HFF-Myc (cell line): ENCODE measurements around the gene LMX1B.
A peak's percentile ranks its signal among the peaks of the same experiment; 100 is the strongest.

Source experiments
- DNase-seq: peaks from one replicate; pipeline ENCODE4 v3.0.0-alpha.2; 2011; ENCODE audit warnings: low read depth; ENCODE audit errors: extremely low read depth
- H3K4me3 ChIP-seq: replicated peaks from 2 replicates; pipeline ENCODE4 v1.5.1; 2011; ENCODE audit warnings: low read depth, mild to moderate bottlenecking, control low read depth, low read length
- TF ChIP-seq, protein P1 (sequence below): IDR thresholded peaks from 2 replicates; pipeline ENCODE4 v1.5.1; 2012; ENCODE audit warnings: mild to moderate bottlenecking, low read depth, low read length, control low read depth; ENCODE audit errors: missing control alignments

Gene LMX1B

DNA sequence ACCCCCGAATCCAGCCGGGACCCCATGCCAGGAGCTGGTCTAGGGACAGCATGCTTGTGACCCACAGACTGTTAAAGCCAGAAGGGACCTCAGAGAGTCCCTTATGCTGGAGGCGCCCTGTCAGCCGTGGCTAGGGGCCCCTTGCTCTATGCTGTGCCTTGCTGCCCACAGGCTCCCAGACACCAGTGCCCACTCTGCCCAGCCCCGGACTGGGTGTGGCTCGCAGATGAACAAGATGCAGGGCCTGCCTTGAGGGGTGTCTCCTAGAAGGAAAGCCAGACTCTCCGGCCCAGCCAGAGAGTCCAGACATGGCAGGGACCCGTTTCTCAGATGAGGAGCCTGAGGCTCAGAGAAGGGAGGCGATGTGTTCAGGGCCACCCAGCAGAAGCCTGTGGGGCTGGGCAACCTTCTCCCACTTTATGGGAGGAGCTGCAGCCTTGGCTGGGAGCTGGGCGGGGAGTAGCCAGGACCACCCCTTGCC, 85.7 kb downstream of the LMX1B start:
- DNase-seq, result no peak
- no peak overlapping the region for H3K4me3 ChIP-seq
- TF ChIP-seq, protein P1, sequence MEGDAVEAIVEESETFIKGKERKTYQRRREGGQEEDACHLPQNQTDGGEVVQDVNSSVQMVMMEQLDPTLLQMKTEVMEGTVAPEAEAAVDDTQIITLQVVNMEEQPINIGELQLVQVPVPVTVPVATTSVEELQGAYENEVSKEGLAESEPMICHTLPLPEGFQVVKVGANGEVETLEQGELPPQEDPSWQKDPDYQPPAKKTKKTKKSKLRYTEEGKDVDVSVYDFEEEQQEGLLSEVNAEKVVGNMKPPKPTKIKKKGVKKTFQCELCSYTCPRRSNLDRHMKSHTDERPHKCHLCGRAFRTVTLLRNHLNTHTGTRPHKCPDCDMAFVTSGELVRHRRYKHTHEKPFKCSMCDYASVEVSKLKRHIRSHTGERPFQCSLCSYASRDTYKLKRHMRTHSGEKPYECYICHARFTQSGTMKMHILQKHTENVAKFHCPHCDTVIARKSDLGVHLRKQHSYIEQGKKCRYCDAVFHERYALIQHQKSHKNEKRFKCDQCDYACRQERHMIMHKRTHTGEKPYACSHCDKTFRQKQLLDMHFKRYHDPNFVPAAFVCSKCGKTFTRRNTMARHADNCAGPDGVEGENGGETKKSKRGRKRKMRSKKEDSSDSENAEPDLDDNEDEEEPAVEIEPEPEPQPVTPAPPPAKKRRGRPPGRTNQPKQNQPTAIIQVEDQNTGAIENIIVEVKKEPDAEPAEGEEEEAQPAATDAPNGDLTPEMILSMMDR, result no peak

DNA sequence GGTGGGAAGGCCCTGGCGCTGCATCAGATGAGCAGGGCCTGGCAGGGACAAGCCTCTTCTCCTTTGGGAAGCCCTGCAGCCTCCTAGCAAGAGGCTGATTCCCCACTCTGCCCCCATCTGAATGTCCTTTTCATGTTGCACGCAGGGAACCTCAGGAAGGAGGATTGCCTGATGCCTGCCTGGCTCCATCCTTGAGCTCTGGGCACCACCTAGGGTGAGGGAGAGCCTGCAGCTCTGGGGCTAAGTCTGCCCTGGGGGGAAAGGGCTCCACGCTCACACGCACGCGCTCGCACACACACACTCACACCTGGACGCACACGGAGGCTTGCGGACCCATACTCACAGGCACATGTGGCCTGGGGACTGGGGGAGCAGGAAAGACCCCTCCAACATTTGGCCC, 86.6 kb downstream of the LMX1B start:
- DNase-seq, result no peak
- TF ChIP-seq, protein P1, result no peak
- no peak overlapping the region for H3K4me3 ChIP-seq

DNA sequence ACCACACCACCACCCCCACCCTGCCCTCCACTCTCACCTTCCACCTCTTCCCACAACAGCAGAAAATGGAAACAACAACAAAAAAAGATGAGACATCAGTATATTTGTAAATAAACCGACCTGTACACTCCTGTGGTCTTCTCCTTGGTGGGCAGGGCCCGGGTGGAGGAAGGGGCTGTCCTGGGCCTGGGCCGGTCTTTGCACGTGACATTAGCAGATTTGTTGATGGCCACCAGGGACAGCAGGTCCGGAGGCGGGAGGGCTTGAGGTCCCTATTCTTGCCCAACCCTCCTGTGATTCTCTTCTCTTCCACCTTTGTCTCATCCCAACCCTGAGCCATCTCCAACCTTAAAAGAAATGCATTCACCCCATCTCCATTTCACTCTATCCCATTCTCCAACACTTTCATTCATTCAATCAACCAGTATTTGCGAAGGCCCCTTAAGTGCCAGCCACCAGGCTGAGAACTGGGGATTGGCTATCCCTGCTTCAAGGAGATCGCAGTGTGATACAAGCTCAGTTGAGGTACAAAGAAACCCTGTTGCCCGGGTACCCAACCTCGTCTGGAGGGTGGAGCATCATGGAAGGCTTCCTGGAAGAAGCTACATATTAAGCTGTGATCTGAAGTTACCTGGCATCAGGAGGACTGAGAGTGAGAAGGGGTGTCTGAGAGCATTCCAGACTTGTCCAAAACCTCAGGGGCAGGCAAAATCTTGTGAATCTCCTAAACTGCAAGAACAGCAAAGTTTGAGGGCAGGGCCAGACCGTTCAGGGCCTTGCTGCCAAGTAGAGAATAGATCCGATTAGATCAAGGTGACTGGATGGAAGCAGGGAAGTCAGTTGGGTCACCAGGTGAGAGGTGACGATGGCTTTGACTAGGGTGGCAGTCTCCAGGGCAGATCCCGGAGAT, 87.4 kb downstream of the LMX1B start:
- H3K4me3 ChIP-seq, result no peak overlapping the region
- TF ChIP-seq, protein P1, result no peak
- no peak for DNase-seq

DNA sequence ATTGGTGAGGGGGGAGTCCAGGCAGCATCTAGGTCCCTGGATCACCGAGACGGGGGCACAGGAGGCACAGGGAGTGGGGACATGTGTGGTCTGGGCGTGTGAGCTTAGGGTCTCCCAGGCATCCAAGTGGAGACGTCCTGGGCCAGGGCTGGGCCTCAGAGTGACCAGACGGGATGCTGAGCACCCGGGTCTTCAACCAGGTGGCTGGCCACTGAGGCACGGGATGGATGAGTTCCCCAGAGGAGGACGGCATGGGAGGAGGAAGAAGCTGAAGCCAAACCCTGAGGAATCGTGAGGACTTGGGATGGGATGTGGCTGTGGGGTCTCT, 88.0 kb downstream of the LMX1B start:
- TF ChIP-seq, protein P1, result no peak
- no peak overlapping the region for H3K4me3 ChIP-seq
- no peak for DNase-seq

DNA sequence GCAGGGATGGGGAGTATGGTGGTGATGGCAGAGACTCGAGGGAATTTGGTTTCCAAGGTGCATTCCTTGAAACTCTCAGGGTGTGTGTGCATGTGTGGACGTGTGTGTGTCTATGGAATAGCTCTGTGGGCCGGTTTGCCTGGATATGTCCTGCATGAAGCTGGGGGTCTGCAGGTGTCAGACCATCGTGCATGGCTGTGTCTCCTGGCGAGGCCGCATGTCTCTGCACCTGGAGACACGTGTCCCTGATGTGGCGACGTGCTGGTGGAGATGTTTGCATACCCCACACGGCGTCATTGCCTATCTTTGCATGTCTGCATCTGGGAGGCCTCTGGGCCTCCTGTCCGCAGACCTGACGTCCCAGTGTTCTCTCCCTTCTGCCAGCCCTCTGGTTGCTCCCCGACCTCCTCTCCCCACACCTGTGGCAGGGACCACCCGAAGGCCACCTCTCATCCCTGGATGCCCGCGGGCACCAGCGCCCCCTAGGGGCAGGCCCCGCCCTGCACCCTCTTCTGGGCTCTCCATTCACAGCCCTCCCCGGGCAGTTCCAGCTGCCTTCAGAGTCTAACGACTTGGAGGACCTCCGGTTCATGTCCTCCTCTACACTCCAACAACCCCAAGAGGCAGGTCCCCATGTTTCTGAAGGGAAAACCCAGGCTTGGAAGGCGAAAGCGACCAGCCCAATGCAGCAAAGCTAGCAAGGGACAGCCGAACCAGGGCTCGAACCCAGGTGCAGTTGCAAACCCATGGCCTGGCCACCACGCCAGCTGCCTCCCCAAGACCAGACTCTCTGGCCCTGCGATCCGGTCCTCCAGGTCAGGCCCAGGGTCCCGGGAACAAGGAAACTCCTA, 88.6 kb downstream of the LMX1B start:
- TF ChIP-seq, protein P1, result peak; percentile 89
- DNase-seq, result no peak
- no peak overlapping the region for H3K4me3 ChIP-seq

DNA sequence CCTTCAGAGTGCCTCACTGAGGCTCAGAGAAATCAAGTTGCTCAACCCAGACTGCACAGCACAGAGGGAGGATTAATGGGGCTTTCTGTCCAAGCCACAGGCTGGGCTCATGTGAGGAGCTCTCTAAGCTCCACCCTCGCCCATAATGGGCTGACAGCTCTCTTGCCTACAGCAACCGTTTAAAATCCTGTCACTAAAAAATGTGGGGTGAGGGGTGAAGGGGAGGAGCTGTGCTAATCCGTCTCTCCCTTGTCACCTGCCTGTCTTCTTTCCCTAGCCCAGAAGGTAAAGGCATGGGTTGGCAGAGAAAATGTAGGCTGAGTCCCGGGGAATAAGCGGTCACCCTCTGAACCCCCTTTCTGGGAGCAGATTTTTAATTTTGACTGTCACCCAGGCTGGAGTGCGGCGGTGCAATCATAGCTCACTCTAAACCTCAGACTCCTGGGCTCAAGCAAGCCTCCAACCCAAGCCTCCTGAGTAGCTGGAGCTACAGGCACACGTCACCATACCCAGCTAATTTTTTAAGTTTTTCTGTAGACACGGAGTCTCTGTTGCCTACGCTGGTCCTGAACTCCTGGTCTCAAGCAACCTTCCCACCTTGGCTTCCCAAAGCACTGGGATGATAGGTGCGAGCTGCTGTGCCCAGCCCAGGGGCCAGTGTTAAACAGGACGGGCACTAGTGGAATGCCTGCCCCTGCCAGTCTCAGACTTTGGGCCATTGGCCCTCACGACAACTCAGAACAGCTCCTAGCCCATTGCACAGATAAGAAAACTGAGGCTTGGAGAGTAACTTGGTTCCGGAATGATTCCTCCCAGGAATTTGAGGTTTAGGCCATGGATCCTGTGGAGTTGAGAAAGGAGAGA, 89.5 kb downstream of the LMX1B start:
- TF ChIP-seq, protein P1, result no peak
- no peak overlapping the region for H3K4me3 ChIP-seq
- DNase-seq, result no peak
